ENCODE data around the gene MEAF6.
"Not testable (repeated sequence)": the region's sequence is repeated elsewhere in the genome, so short reads cannot be mapped to it uniquely, and the experiment has no call there.

Gene MEAF6

GRCh38 chr1:37514350-37515184 is at the start of gene MEAF6:
MEAF6 (minus strand) TSS chr1:37514766; CDS start chr1:37514746, 20 bp downstream.
- peak; percentile 77 for DNase-seq (ENCODE audit: low read depth)

DNA sequence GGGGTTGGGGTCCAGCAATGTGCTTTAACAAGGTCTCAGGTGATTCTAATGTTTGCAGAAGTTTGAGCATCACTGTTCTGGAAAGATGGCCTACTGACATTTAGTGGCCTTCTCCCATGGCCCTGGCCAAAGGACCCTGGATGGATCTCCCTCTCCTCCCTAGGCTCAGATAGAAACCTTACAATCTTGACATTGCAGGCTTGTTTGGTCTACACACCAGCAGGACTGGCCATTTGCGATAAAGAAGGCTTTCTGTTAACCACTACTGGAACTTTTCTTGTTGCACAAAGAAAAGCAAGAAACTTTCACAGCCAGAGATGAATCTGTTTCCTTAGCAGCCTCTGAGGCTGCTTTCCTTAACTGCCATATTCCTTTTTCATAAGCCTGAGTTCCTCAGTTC is 48.4 kb upstream of the MEAF6 start:
- no peak for DNase-seq (ENCODE audit: low read depth)

DNA sequence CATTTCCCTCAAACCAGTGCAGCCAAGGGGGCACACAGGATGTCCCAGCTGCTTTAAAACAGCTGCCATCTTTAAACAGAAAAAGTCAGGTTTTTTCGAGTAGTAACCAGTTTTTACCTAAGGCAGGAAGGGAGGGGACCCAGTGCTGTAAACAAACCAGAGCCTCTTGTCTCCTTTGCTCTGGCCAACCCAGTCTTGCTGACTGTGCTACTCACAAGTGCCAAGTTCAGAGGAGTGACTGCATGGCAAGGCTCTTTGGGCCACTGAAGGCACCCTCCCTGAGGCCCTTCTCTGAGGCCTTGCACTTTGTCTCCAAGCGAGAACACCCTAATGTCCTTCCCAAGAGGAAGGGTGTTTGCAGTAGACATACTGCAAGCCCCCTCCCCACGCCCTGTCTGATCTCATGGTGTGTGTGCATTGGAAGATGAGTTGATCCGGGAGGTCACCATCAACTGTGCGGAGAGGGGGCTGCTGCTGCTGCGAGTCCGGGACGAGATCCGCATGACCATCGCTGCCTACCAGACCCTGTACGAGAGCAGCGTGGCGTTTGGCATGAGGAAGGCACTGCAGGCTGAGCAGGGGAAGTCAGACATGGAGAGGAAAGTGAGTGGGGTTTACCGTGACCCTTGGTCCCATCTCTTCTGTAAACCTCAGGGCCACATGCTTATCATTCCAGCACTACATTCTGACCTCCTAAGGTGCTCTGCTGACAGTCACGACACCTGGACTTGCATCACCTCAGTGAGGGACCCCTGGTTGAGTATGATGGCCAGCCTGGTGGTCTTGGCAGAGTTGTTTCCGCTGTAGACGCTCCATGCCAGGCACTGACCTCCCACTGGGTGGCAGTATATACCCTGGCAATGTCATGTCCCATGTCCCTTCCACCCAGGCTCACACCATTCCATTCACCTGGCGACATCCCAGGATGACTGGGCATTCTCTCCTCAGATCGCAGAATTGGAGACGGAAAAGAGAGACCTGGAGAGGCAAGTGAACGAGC is 46.9 kb upstream of the MEAF6 start:
- peak; percentile 11 for DNase-seq (ENCODE audit: low read depth)

GRCh38 chr1:37560401-37561132 is 46.0 kb upstream of the MEAF6 start:
- no peak for DNase-seq (ENCODE audit: low read depth)

DNA sequence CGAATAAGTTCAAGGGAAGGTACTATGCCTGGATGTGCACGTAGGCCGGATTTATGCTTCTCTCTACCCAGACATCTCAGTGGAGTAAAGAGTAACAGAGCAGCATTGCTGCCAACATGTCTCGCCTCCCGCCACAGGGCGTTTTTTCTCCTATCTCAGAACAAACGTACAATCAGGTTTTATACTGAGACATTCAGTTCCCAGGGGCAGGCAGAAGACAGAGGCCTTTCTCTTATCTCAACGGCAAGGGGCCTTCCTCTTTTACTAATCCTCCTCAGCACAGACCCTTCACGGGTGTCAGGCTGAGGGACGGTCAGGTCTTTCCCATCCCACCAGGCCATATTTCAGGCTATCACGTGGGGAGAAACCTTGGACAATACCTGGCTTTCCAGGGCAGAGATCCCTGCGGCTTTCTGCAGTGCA is 45.4 kb upstream of the MEAF6 start:
- DNase-seq (ENCODE audit: low read depth): not testable (repeated sequence)

GRCh38 chr1:37559080-37559479 is 44.5 kb upstream of the MEAF6 start:
- DNase-seq (ENCODE audit: low read depth): no peak

DNA sequence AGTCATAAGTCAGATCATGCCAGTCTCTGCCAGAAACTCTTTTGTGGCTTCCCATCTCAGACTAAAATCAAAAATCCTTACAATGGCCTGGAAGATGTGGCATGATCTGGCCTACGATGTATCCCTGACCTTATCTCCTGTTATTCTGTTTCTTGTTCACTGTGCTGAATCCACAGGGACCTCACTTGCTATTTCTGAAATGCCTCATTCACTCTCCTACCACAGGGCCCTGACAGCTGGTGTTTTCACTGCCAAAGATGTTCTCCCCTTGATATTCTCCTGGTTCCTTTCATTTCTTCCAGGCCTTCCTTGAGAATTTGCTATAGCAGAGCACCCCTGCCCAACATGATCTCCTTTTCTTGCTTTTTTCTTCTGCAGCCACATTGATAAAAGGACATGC is 43.8 kb upstream of the MEAF6 start:
- DNase-seq (ENCODE audit: low read depth): no peak

GRCh38 chr1:37557402-37557801 is 42.8 kb upstream of the MEAF6 start:
- DNase-seq (ENCODE audit: low read depth): no peak

GRCh38 chr1:37556712-37557196 is 42.2 kb upstream of the MEAF6 start, which contains the start of gene DNALI1:
DNALI1 (plus strand) TSS chr1:37556940; CDS start chr1:37556995, 55 bp downstream.
- no peak for DNase-seq (ENCODE audit: low read depth)

DNA sequence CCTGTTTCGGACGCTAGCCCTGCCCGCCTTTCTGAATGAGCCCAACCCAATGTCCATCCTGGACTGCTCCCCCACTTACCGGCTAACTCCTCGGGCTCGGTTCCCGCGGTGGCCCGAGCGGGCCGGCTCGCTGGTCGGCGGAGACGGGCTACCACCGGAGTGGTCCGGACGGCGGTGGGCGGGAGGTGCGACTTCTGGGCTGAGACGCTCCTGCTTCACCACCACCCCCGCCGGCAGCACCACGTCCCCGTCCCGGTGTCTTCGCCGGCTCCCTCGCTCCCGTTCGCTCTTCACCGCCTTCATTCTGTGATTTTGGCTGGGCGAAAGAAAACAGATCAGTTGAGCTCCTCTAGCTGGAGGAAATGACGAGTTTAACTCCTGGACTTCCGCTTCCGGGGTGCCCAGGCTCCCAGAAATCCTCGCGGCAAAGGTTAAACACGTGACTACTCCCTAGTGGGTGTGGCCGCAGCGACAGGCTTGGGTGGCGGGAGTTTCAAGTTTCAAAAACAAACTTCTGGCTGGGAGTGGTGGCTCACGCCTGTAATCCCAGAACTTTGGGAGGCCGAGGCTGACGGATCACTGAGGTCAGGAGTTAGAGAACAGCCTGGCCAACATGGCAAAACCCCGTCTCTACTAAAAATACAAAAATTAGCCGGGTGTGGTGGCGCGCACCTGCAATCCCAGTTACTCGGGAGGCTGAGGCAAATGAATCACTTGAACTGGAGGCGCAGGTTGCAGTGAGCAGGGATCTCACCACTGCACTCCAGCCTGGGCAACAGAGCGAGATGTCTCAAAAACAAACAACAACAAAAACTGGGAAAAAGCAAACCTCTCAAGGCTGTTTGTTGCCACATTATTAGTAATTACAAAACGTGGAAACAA is 39.6 kb upstream of the MEAF6 start, which contains the start of gene SNIP1:
Gene SNIP1, minus strand, starts transcription at position 367 of the 882 bp plus-strand sequence. Its CDS starts 64 bp downstream, at position 303.
- DNase-seq (ENCODE audit: low read depth): peak; percentile 84

- no peak for DNase-seq (ENCODE audit: low read depth)
Measured at GRCh38 chr1:37553598-37553926, 39.0 kb upstream of the MEAF6 start.

GRCh38 chr1:37549341-37549740 is 34.8 kb upstream of the MEAF6 start:
- no peak for DNase-seq (ENCODE audit: low read depth)

DNA sequence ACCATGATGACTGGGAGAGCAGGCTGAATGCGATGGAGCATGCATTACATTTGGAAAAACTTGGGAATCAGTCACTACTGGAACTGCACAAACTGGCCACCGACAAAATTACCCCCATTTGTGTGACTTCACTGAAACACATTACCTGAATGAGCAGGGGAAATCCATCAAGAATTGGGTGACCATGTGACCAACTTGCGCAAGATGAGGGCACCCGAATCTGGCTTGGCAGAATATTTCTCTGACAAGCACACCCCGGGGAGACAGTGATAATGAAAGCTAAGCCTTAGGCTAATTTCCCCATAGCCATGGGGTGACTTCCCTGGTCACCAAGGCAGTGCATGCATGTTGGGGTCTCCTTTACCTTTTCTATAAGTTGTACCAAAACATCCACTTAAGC is 30.5 kb upstream of the MEAF6 start:
- DNase-seq (ENCODE audit: low read depth): no peak

- no peak for DNase-seq (ENCODE audit: low read depth)
Measured at GRCh38 chr1:37544530-37544929, 30.0 kb upstream of the MEAF6 start.

GRCh38 chr1:37540036-37540785 is 25.6 kb upstream of the MEAF6 start:
- DNase-seq (ENCODE audit: low read depth): no peak

DNA sequence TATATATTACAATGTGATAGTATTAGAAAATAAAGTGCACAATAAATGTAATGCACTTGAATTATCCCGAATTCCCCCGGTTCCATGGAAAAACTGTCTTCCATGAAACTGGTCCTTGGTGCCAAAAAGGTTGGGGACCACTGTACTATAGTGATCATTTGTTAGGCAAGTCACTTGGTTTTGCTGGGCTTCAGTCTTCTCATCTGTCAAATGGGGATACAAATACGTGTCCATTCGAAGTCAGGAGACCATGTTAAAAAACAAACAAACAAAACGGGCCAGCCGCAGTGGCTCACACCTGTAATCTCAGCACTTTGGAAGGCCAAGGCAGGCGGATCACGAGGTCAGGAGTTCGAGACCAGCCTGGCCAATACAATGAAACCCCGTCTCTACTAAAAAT is 24.6 kb upstream of the MEAF6 start:
- DNase-seq (ENCODE audit: low read depth): not testable (repeated sequence)

DNA sequence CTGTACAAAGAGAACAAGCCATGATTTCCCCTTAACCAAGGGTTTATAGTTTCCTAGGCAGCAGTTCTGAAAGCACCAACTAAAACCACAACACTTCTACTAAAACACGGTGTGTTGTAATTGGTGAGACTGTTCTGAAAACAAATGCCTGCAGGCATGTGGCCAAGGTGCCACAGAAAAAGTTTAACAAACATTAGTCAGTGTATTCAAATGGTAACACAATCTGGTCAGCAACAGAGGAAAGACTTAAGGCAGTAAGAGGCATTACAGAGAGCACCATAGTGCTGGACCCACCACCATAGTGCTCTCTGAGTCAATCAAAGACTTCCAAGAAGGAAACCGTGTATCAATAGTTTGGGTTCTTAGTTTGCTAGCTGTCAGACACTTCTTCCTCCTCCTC is 22.8 kb upstream of the MEAF6 start:
- no peak for DNase-seq (ENCODE audit: low read depth)

- no peak for DNase-seq (ENCODE audit: low read depth)
Measured at GRCh38 chr1:37533317-37534093, 18.9 kb upstream of the MEAF6 start.

Data from stimulated activated CD8-positive, alpha-beta memory T cell treated with anti-CD3 and anti-CD28 coated beads, Interleukin-4, amount 100 ng/mL, for 24 hours (primary cell).